NCI-H69 (cell line): ENCODE measurements around the gene MORN3.
"Not testable (repeated sequence)": the region's sequence is repeated elsewhere in the genome, so short reads cannot be mapped to it uniquely, and the experiment has no call there.

Experiments
- DNase-seq: peaks from one replicate; lab custom pipeline; 2025; lab: John Stamatoyannopoulos, UW

Gene MORN3, protein sequence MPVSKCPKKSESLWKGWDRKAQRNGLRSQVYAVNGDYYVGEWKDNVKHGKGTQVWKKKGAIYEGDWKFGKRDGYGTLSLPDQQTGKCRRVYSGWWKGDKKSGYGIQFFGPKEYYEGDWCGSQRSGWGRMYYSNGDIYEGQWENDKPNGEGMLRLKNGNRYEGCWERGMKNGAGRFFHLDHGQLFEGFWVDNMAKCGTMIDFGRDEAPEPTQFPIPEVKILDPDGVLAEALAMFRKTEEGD

DNA sequence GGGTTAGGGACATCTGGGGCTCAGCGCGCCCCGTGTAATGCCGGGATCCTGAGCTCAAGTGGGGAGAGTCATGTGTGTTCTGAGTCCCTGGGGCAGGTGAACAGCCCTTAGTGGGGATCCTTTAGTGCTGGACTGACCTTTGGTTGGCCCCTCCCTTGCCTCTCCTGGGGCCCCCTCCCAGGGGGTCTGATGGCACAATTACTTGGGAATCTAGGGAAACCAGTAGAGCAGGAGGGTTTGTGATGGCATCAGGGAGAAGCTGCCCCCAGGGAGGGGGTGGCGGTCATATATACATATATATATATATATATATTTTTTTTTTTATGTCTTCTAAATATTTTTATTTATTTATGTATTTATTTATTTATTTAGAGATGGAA lies at the start of gene MORN3:
Gene MORN3, minus strand, starts transcription at position 134 of the 380 bp plus-strand sequence. CDS start 171 bp downstream, outside the sequence.
- DNase-seq: no peak

DNA sequence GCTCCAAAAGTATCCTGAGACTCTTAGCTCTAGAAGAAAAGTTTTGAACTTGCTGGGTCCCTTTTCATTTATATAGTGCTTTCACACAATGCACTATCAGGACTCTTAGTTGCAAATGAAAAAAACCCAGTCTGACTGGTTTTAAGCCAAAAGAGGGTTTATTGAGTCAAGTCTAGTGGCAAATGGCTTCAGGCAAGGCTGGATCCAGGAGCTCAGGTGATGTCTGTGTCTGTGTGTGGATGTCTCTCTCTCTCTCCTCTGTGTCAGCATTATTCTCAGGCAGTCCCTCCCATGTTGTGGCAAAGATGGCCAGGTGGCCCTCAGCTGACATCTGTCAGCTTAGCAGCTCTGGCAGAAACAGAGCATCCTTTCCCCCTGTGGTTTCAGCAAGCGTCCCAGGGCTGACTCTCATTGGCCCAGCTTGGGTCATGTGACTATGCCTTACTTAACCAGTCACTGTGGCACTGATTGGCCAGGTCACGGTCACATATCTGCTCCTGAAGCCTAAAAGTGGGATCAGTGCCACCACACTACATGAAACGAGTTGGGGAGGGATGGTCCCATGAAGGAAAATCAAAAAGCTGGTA lies 49.3 kb upstream of the MORN3 start:
- peak; percentile 20 for DNase-seq

DNA sequence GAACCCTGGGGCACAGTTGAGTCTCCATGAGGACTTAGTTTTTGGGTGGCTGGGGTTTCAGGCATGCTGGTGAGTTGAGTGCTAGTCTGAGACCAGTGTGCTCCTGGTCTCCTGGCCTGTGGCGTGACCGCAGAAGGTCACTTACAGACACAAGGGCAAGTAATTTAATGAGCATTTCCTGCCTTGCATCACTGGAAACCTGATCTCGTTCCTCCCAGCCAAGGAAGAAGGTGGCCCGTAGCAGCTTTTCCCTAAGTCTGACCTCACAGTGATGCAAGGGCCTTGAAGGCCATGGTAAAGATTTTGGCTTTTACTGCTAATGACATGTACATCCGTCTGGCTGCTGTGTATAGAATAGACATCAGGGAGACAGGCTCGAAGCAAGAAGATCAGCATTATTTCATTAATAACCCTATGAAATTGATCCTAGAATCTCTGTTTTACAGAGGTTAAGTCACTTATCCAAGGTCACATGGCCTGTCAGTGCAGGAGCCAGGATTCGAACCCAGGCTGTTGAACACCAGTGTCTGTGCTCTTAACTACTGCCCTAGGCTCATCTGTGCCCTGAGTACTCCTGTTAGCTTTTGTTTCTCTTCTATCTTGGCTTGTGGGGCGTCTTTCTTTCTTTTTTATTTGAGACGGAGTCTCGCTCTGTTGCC lies 47.7 kb upstream of the MORN3 start:
- DNase-seq: peak; percentile 20

DNA sequence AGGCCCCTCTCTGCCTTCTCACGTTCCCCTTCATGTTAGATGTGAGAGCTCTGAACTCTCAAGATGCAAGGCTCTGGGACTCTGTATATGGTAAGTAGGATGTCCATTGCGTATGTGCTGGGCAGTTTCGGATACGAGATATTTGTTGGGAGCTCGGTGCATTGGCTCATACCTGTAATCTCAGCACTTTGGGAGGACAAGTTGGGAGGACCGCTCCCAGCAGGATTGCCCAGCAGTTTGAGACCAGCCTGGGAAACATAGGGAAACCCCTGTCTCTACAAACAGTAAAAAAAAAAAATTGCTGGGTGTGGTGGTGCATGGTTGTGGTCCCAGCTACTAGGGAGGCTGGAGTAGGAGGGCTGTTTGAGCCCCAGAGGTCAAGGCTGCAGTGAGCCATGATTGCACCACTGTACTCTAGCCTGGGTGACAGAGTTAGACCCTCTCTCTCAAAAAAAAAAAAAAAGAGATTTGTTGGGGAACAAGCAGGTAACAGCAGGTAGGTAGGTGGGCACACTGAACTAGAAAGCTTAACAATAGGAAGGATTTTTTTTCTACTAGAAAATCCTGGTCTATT lies 46.5 kb upstream of the MORN3 start:
- no peak for DNase-seq

DNA sequence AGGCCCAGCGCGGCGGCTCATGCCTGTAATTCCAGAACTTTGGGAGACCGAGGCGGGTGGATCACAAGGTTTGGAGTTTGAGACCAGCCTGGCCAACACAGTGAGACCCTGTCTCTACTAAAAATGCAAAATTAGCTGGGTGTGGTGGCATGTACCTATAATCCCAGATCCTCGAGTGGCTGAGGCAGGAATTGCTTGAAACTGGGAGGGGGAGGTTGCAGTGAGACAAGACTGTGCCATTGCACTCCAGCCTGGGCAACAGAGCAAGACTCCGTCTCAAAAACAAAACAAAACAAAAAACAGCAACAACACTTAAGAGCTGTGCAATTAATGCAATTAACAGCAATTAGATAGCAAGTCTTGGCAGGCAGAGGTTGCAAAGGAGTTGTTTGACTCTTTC lies 45.6 kb upstream of the MORN3 start:
- peak; percentile 13 for DNase-seq

DNA sequence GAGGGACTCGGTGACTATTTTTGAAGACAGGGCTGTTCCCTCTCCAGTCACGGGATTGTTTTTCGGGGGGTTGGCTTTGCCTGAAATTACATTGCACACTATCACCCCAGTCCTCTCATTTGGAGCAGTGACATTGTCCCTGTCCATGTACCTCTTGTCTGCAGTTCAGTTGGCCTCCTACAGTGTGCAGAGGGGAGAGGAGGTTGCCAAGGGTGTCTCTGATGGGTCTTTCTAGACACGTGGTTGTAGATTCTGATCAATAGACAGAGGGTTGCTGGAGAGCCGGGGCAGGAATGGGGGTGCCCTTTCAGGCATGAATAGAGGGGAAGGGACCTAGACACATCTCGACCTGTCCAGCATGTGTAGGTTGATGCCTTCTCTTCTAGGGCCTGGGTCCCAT lies 44.3 kb upstream of the MORN3 start:
- peak; percentile 38 for DNase-seq

DNA sequence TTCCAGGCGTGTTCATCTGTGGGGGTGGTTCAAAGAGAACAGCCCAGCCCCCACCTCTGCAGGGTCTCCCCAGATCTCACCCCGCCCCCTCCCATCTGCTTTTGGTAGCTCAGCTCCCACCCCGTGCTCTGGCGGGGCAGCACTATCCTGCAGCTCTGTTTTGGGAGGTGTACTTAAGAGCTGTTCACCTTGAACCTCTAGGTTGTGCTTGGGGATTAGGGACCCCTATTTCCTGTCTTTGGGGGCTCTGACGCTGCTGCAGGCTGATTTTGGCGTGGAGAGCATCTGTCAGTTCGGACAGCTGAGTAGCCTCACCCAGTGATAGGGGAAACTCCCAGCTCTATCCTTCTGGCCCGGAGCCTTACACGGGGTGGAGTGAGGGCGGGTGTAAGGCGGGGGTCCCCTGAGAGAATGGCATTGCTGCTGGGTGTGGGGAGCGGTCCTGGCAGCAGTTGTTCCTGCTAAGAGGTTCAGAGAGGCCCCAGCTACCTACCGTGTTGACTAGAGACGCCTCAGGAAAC lies 43.9 kb upstream of the MORN3 start:
- DNase-seq: peak; percentile 57

DNA sequence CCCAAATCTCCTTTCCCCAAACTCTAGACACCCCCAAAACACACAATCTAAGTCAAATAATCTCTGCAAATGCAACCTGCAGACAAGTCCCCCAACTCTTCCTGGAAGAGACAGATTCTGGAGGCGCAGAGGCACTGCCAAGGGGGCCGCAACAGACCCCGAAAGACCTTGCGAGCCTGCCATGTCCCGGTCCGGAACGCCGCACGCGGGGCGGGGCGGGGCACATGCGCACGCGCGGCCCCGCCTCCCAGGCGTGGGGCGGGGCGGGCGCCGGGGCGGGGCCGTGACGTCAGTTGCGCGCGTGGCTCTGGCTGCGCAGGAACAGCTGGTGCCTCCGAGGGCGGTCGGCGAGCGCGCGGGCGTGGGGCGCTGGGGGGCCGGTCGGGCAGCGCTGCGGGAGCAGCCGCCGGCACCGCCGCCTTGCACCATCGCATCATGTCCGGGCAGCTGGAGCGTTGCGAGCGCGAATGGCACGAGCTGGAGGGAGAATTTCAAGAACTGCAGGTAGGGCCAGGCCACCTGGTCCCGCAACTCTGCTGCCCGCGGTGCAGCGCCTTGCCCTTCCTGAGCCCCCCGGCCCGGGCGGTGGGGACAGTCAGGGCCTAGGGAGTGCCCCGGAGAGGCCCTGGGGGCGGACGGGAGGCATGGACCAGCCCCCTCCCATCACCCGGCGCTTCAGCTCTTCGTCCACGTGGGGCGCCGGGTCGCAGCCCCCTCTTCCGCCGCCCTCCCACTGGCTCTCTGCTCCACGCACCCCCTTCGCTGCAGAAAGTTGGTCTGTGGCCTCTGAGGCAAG lies 43.2 kb upstream of the MORN3 start, which contains the start of gene TMEM120B:
Gene TMEM120B, plus strand, starts transcription at position 292 of the 796 bp plus-strand sequence. Its CDS starts 144 bp downstream, at position 436.
- DNase-seq: peak; percentile 93

DNA sequence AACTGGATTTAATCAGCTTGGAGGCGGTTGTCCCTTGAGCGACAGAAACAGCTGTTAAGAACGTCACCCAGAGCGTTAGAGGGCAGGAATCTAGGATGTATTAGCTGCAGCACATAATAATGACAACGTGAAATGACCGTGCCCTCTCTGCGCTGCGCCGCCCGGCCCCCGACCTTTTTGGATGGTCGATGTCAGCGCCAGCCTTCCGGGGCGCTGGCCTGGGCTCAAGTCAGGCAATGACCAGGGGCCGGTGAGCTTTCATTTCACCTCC lies 42.7 kb upstream of the MORN3 start:
- peak; percentile 68 for DNase-seq

DNA sequence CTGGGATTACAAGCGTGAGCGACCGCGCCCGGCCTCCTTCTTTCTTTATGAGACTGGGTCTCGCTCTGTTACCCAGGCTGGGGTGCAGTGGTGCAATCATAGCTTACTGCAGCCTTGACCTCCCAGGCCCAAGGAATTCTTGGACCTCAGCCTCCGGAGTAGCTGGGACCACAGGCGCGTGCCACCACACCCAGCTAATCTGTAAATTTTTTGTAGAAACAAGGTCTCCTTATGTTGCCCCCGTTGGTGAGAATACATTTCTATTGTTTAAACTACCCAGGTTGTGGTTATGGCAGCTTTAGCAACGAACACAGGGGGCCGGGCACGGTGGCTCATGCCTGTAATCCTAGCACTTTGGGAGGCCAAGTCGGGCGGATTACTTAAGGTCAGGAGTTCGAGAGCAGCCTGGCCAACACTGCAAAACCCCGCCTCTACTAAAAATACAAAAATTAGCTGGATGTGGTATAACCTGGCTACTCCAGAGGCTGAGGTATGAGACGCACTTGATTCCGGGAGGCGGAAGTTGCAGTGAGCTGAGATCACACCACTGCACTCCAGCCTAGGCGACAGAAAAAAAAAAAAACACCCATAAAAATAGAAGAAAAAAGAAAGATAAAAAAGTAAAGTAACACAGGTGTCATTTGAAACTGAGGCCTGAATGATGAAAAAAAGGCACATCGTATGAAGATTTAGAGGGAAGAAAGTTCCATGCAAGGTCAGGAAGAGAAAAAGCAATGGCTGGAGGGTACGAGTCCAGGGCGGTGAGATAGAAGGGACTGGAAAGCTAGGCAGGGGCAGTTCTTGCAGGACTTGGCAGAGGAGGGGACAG lies 42.1 kb upstream of the MORN3 start:
- DNase-seq: no peak

DNA sequence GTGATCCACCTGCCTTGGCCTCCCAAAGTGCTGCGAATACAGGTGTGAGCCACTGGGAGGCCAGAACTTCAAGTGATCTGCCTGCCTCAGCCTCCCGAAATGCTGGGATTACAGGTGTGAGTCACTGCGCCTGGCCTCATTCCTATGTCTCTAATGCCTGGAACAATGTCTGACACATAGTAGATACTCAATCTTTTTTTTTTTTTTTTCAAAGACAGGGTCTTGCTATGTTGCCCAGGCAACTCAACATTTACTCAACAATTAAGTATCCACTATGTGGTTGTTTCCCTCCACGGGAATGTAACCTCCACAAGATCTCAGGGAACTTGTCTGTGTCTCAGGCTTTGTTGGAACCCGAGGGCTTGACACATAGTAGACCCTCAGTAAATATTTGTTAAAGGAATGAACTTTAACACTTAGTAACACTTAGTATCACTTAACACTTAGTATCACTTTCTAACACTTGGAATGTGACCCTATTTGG lies 40.1 kb upstream of the MORN3 start:
- DNase-seq: no peak

DNA sequence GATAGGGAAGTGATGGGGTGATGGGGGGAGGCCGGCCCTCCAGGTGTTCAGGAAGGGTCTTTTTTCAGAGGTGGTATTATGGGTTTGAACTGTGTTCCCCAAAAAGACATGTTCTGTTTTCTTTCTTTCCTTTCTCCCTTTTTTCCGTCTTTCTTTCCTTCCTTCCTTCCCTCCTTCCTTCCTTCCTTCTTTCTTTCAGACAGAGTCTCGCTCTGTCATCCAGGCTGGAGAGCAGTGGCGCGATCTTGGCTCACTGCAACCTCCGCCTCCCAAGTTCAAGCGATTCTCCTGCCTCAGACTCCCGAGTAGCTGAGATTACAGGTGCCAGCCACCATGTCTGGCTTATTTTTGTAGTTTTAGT lies 39.6 kb upstream of the MORN3 start:
- not testable (repeated sequence) for DNase-seq

DNA sequence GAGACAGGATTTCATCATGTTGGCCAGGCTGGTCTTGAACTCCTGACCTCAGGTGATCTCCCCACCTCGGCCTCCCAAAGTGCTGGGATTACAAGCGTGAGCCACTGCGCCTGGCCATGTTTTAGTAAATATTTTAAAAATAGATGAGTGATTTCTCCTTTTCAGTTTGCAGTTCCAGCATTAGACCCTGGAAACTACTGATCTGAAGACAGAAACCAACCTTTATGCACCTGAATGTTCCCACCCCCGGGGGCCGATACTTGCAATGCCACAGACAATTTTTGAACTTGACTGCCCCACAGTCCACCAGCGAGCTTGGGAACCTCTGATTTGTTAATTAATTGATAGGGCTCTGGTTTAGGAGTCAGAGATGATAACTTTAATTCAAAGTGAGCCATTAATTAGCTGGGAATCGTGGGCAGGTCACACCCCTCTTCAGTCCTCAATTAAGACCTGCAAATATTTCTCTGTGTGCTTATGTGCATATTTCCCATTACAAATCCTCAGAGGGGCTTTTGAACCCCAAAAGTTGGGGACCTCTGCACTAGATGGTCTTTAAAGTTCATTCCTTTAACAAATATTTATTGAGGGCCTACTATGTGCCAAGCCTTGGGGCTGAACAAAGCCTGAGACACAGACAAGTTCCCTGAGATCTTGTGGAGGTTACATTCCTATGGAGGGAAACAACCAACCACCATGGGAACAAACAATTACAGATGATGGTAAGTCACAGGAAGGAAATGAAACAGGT lies 39.0 kb upstream of the MORN3 start:
- no peak for DNase-seq

DNA sequence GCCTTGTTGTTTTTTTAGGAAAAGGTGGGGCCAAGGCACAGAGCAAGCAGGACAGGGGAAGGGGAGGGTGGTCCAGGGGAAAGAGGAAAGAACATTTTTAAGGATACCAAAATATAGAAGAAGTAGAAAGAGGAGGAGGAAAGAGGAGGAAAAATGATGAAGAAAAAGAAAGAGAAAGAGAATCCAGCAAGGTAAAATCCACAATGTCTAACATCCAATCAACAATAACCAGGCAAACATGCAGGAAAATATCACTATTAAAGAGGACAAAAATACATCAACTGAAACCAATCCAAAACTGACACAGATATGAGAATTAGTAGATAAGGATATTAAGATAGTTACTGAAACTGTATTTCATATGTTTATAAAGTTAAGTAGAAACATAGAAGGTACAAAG lies 36.1 kb upstream of the MORN3 start:
- DNase-seq: no peak

DNA sequence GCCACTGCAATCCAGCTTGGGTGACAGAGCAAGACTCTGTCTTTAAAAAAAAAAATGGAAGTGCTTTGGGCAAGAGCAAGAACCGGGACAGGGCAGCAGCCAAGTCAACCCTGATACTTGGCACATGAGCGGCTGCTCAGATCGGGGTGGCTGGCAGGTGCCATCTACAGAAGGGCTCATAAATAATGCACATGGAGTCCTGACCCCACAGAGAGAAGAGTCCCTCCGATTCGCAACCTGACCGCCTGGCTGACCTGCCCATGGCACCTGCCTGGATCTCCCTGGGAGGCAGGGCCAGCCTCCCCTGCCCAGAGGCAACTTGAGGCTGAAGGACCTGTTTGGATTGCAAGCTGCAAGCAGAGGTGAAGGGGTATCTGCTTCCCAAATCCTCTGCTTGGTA lies 33.5 kb upstream of the MORN3 start:
- no peak for DNase-seq

DNA sequence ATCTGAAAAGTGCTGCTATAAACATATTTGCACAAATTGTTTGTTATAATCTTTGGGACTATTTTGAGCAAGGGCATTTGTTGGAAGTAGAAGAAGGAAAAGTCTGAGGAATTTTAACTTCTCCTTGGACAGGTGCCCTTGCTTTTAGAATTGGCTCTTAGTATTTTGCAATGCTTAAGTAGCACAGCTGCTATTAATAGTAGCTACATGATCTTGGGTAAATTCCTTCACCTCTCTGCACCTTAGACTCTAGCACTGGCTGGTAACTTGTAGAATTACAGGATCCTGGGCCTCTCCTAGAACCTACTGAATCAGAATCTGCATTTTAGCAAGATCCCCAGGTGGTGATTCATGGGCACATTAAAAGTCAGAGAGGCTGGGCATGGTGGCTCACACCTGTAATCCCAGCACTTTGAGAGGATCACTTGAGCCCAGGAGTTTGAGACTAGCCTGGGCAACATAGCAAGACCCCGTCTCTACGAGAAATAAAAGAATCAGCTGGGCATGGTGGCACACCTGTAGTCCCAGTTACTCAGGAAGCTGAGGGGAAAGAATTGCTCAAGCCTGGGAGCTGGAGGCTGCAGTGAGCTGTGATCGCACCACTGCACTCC lies 32.3 kb upstream of the MORN3 start:
- DNase-seq: no peak

DNA sequence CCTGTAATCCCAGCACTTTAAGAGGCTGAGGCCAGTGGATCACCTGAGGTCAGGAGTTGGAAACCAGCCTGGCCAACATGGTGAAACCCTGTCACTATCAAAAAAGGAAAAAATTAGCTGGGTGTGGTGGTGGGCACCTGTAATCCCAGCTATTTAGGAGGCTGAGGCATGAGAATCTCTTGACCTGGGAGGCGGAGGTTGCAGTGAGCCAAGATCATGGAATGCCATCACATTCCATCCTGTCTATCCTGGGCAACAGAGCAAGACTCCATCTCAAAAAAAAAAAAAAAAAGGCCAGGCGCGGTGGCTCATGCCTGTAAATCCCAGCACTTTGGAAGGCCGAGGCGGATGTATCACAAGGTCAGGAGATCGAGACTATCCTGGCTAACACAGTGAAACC lies 28.4 kb upstream of the MORN3 start:
- DNase-seq: not testable (repeated sequence)

DNA sequence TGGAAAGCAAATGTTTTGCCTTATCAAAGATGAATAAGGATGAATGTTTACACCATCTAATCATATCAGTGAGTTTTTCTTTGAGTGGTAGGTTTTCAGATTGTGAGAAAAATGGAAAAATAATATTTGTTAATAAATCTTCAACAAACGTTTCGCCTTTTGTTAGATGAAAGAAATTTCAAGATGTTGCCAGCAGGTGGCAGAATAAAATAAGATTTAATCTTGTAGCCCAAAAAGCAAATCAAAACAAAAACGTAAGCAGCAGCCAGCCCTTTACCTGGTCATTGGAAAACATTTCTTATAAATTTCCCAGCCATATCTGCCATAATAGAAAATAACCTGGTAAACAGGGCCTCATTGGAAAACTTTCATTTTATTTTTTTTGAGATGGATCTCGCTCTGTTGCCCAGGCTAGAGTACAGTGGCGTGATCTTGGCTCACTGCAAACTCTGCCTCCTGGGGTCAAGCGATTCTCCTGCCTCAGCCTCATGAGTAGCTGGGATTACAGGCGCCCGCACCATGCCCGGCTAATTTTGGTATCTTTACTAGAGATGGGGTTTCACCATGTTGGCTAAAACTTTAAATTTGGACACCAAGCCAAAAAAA lies 27.7 kb upstream of the MORN3 start:
- DNase-seq: peak; percentile 77

DNA sequence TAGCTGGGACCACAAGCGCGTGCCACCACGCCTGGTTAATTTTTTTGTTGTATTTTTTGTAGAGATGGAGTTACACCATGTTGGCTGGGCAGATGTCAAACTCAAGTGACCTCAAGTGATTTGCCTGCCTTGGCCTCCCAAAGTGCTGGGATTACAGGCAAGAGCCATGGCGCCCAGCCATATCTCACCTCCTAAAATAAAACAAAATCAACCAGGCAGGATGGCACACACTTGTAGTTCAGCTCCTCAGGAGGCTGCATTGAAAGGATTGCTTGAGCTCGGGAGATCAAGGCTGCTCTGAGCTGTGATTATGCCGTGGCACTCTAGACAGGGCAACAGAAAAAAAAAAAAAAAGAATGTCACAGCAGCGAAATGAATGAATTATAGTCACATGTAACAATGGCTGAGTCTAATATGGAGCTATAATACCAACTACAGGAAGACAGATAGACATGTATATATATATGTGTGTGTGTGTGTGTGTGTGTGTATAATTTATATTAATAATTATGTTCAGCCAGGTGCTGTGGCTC lies 23.8 kb upstream of the MORN3 start:
- DNase-seq: no peak
